CD4-positive, alpha-beta T cell treated with Interleukin-17A for 4 hours (primary cell): ENCODE data around the gene KIRREL3.
A peak's percentile ranks its signal among the peaks of the same experiment; 100 is the strongest.

Experiments used
- DNase-seq: peaks from one replicate; pipeline ENCODE4 v3.0.0-alpha.2; 2020; ENCODE audit warnings: mixed read lengths

The KIRREL3 gene

GRCh38 chr11:126479178-126479930 is 521.2 kb downstream of the KIRREL3 start:
- DNase-seq = no peak

- DNase-seq = no peak
Measured at GRCh38 chr11:126478466-126478865, 522.1 kb downstream of the KIRREL3 start.

- peak; percentile 32 for DNase-seq
Measured at GRCh38 chr11:126477535-126478305, 522.9 kb downstream of the KIRREL3 start.

- no peak for DNase-seq
Measured at GRCh38 chr11:126476977-126477376, 523.6 kb downstream of the KIRREL3 start.

GRCh38 chr11:126476266-126476924 is 524.2 kb downstream of the KIRREL3 start:
- DNase-seq = no peak

- DNase-seq = no peak
Measured at GRCh38 chr11:126475014-126475991, 525.3 kb downstream of the KIRREL3 start.

- DNase-seq = no peak
Measured at GRCh38 chr11:126474220-126474619, 526.4 kb downstream of the KIRREL3 start.

- DNase-seq = no peak
Measured at GRCh38 chr11:126473269-126473668, 527.3 kb downstream of the KIRREL3 start.

- no peak for DNase-seq
Measured at GRCh38 chr11:126469311-126469710, 531.3 kb downstream of the KIRREL3 start.

GRCh38 chr11:126468102-126468521 is 532.5 kb downstream of the KIRREL3 start:
- no peak for DNase-seq

GRCh38 chr11:126467471-126467870 is 533.1 kb downstream of the KIRREL3 start:
- no peak for DNase-seq

- no peak for DNase-seq
Measured at GRCh38 chr11:126467046-126467370, 533.6 kb downstream of the KIRREL3 start.

GRCh38 chr11:126466236-126467045 is 534.1 kb downstream of the KIRREL3 start:
- DNase-seq = no peak

- DNase-seq = peak; percentile 32
Measured at GRCh38 chr11:126465573-126466188, 534.9 kb downstream of the KIRREL3 start.

GRCh38 chr11:126464796-126465195 is 535.8 kb downstream of the KIRREL3 start:
- no peak for DNase-seq

- DNase-seq = no peak
Measured at GRCh38 chr11:126462422-126462821, 538.1 kb downstream of the KIRREL3 start.

GRCh38 chr11:126461996-126462395 is 538.6 kb downstream of the KIRREL3 start:
- DNase-seq = no peak

GRCh38 chr11:126461096-126461440 is 539.5 kb downstream of the KIRREL3 start:
- no peak for DNase-seq

- no peak for DNase-seq
Measured at GRCh38 chr11:126460417-126461095, 540.0 kb downstream of the KIRREL3 start.

GRCh38 chr11:126459691-126460281 is 540.8 kb downstream of the KIRREL3 start:
- no peak for DNase-seq
